Esophagus muscularis mucosa (tissue), 4 donors: ENCODE data around the gene WDR37. TPM values are rescaled to one million over a fixed set of nuclear protein-coding genes. Genes with fewer than 3 reads are reported as not detected.

ENCODE experiments used
- DNase-seq: peaks from one replicate; pipeline ENCODE4 v3.0.0-alpha.2; 2017; ENCODE audit errors: extremely low spot score
- H3K27ac ChIP-seq, 4 donors: fragments of 200-600 bp; sonication (generic); replicated peaks in 1 of 4; 1 replicate in 3 of 4; 2 replicates in 1 of 4; pipeline ENCODE4 v1.5.1; 2016 to 2019; ENCODE audit warnings: mild to moderate bottlenecking in 1 of 4
- H3K27me3 ChIP-seq, 4 donors: fragments of 200-600 bp; sonication (generic); one replicate each; pipeline versions ENCODE4 v1.5.1 to v1.6.0; 2016 to 2019
- H3K36me3 ChIP-seq, 4 donors: fragments of 200-600 bp; sonication (generic); one replicate each; pipeline ENCODE4 v1.5.1; 2016 to 2019
- H3K4me1 ChIP-seq, 4 donors: fragments of 200-600 bp; sonication (generic); one replicate each; pipeline ENCODE4 v1.5.1; 2016 to 2019
- H3K4me3 ChIP-seq, 4 donors: fragments of 200-600 bp; sonication (generic); 1 replicate in 2 of 4; 2 replicates in 2 of 4; pipeline ENCODE4 v1.5.1; 2016 to 2019; ENCODE audit warnings: mild to moderate bottlenecking in 4 of 4, moderate library complexity in 1 of 4
- H3K9me3 ChIP-seq, 4 donors: fragments of 200-600 bp; sonication (generic); 1 replicate in 3 of 4; 2 replicates in 1 of 4; pipeline ENCODE4 v1.5.1; 2016 to 2019
- EP300 ChIP-seq: sonication (generic); formaldehyde crosslinking; IDR thresholded peaks from one replicate; pipeline ENCODE4 v1.6.1; 2017; ENCODE audit warnings: antibody characterized with exemption
- POLR2A ChIP-seq: fragments of 450-650 bp; IDR thresholded peaks from one replicate; pipeline ENCODE4 v1.6.1; 2017; ENCODE audit warnings: antibody characterized with exemption, moderate library complexity, mild to moderate bottlenecking, low read depth
- POLR2AphosphoS5 ChIP-seq, 2 donors: sonication (generic); formaldehyde crosslinking; IDR thresholded peaks; one replicate each; pipeline ENCODE4 v1.6.1; 2017; ENCODE audit warnings: antibody characterized with exemption in 2 of 2
- WGBS: methylation state at CpG from one replicate; pipeline ENCODE4 v1.1.5; 2018; 5-methylcytosine and 5-hydroxymethylcytosine counted together
- intact Hi-C: fragments of 100-400 bp; cut with DNase I; formaldehyde crosslinking; loops from one replicate; pipeline ENCODE4 v1.15.1; 2023
- total RNA-seq, 4 donors: library from RNA; depleted of rRNA; stranded (reverse); fragments of >200 nt; gene quantifications; one replicate each; pipeline versions ENCODE4 v1.1.0 to v1.2.1, GENCODE V29; 2016
- TF ChIP-seq, protein P1 (sequence below), 3 experiments: fragments of 200-600 bp in 2 of 3; fragments of 450-650 bp in 1 of 3; sonication (generic) in 2 of 3; IDR thresholded peaks; one replicate each; pipeline ENCODE4 v1.5.1; 2017 to 2019; ENCODE audit warnings: antibody characterized with exemption in 3 of 3, mild to moderate bottlenecking in 2 of 3, moderate library complexity in 1 of 3

The WDR37 gene
- total RNA-seq, 4 donors from 2014 or later: 9.1 to 17.2 (median 13.2) TPM

DNA sequence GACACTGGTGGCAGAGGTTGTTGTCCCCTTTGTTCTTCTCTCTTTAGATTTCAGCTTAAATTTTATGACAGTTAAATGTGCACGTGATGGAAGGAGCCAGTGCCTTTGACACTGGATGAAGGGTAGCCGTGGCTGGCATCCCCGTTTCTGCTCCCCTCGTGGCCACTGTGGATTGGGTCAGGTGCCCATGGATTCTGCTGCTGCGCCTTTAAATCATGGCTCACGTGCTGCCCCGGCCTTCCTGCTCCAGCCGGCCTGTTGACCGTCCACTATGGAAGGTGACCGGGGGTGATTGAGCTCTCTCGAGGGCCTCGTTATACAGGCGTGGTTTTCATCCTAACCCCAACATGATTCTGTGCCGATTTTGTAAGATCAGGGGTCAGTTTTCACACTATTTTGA lies 34.5 kb downstream of the WDR37 start:
- 97% methylated on average over 10 of the region's 14 CpGs for WGBS

DNA sequence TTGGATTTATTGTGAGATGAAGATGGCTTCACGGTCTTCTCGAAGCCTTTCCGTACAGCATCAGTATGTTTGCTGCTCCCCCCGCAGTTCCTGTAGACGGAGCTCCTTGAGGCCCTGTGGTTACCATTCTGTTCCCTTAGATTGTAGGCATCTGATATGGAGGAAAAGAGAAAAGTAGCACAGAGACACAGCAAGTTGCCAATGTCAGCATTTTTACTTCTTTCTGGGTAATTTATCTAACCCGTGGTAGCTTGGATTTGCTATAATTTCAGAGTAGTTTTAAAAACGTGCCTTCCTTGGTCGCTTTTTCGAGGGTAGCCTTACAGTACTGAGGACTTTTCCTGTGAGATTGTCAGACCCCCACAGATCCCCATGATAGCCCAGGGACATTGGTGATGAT lies 37.5 kb downstream of the WDR37 start:
- intact Hi-C loops: no loop called here
- 96% methylated on average over 9 of the region's 9 CpGs for WGBS
- H3K4me1 ChIP-seq: peaks cover 0 to 5% (median 3%) of the 10 kb centered on the region in 4 donors
- H3K27ac ChIP-seq: no peak overlapping the region
- no peak for TF ChIP-seq POLR2AphosphoS5 (IDR thresholded peaks at IDR 0.05)
- no peak for TF ChIP-seq POLR2A
- TF ChIP-seq, protein P1, sequence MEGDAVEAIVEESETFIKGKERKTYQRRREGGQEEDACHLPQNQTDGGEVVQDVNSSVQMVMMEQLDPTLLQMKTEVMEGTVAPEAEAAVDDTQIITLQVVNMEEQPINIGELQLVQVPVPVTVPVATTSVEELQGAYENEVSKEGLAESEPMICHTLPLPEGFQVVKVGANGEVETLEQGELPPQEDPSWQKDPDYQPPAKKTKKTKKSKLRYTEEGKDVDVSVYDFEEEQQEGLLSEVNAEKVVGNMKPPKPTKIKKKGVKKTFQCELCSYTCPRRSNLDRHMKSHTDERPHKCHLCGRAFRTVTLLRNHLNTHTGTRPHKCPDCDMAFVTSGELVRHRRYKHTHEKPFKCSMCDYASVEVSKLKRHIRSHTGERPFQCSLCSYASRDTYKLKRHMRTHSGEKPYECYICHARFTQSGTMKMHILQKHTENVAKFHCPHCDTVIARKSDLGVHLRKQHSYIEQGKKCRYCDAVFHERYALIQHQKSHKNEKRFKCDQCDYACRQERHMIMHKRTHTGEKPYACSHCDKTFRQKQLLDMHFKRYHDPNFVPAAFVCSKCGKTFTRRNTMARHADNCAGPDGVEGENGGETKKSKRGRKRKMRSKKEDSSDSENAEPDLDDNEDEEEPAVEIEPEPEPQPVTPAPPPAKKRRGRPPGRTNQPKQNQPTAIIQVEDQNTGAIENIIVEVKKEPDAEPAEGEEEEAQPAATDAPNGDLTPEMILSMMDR (IDR thresholded peaks at IDR 0.05): no peak
- no peak for TF ChIP-seq EP300
- DNase-seq: no peak
- no peaks in the 10 kb centered on the region for H3K27me3 ChIP-seq
- H3K9me3 ChIP-seq: no peaks in the 10 kb centered on the region
- no peak overlapping the region for H3K4me3 ChIP-seq
- peaks cover 49 to 90% (median 83%) of the 10 kb centered on the region in 4 donors for H3K36me3 ChIP-seq

More for the DNA sequence above, 34.5 kb downstream of the WDR37 start:
- Histone ChIP-seq H3K27ac (no peak overlapping the region), H3K4me3 (no peak overlapping the region), H3K27me3 (no peaks in the 10 kb centered on the region), H3K36me3 (peaks cover 63 to 89% (median 86%) of the 10 kb centered on the region in 4 donors), H3K9me3 (no peaks in the 10 kb centered on the region), H3K4me1 (no peaks in the 10 kb centered on the region)
- peak; percentile 83 for DNase-seq
- TF ChIP-seq POLR2AphosphoS5 (IDR thresholded peaks at IDR 0.05): no peak
- TF ChIP-seq, protein P1 (IDR thresholded peaks at IDR 0.05): no peak
- TF ChIP-seq POLR2A: no peak
- no peak for TF ChIP-seq EP300
- intact Hi-C loops: no loop called here

DNA sequence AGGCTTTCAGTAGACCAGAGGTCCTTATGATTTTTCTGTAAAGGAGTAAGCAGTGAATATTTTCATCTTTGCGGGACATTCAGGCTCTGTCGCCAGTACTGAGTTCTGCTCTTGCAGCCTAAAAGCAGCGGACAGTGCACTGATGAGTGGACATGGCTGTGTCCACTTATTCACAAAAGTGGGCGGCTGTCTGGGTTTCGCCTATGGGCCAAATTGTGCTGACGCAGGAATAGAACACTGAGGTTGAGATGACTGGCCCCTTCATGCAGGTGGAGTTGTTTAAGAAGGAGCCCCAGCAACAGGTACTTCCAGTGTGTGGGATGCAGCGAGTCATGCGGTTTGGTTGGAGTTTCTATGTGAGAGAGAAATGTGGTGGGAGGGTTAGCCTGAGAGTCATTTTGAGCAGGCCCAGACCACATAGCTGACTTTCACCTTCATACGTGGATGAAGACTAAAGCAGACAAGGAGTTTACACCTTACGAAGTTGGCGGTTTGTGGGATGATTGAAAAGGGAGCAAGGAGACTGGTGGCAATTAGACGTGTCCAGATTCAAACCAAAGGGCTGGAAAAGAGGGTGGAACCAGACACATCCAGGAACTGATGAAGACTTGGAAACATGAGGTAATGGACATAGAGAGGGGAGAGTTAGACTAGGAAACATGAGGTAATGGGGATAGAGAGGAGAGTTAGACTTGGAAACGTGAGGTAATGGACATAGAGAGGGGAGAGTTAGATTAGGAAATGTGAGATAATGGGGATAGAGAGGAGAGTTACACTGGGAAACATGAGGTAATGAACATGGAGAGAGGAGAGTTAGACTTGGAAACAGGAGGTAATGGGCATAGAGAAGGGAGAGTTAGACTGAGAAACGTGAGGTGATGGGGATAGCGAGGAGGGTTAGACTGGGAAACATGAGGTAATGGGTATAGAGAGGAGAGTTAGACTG lies 38.2 kb downstream of the WDR37 start:
- intact Hi-C loops: no loop called here
- H3K9me3 ChIP-seq: no peaks in the 10 kb centered on the region
- no peak overlapping the region for H3K27ac ChIP-seq
- H3K4me1 ChIP-seq: peaks cover 4 to 10% (median 10%) of the 10 kb centered on the region in 4 donors
- no peak for TF ChIP-seq POLR2AphosphoS5 (IDR thresholded peaks at IDR 0.05)
- no peak for TF ChIP-seq EP300
- TF ChIP-seq, protein P1 (IDR thresholded peaks at IDR 0.05): no peak
- no peak for TF ChIP-seq POLR2A
- peaks cover 43 to 85% (median 81%) of the 10 kb centered on the region in 4 donors for H3K36me3 ChIP-seq
- no peak for DNase-seq
- no peak overlapping the region for H3K4me3 ChIP-seq
- 96% methylated on average over 15 of the region's 15 CpGs for WGBS
- H3K27me3 ChIP-seq: no peaks in the 10 kb centered on the region

DNA sequence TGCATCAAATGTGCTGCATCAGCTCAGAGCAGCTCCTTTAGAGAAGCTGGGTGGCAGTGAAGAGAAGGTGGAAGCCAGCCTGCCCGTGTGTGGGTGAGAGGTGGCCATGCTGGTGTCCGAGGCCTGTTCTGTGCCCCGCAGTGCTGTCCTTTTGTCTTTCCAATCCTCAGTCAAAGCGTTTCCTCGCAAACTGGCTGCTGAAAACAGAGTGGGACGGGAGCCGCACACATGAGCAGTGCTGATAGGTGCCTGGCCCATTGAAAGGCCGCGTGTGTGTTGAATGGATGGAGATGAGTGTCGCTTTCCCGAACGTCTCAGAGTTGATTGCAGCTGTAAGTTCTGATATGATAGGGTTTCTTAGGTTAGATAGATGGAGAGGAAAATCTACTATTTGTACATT lies 39.3 kb downstream of the WDR37 start:
- WGBS: 95% methylated on average over 12 of the region's 12 CpGs
- H3K36me3 ChIP-seq: peaks cover 34 to 84% (median 72%) of the 10 kb centered on the region in 4 donors
- H3K4me1 ChIP-seq: peaks cover 6 to 14% (median 10%) of the 10 kb centered on the region in 4 donors
- intact Hi-C loops: no loop called here
- no peak overlapping the region for H3K4me3 ChIP-seq
- H3K9me3 ChIP-seq: no peaks in the 10 kb centered on the region
- H3K27ac ChIP-seq: no peak overlapping the region
- no peak for DNase-seq
- TF ChIP-seq, protein P1 (IDR thresholded peaks at IDR 0.05): no peak
- TF ChIP-seq POLR2AphosphoS5 (IDR thresholded peaks at IDR 0.05) (no peak), POLR2A (no peak), EP300 (no peak)
- no peaks in the 10 kb centered on the region for H3K27me3 ChIP-seq
